ENCODE measurements around the gene RPA1.
"Not testable (repeated sequence)": the region's sequence is repeated elsewhere in the genome, so short reads cannot be mapped to it uniquely, and the experiment has no call there.

The RPA1 gene

GRCh38 chr17:1813088-1813487 is 16.7 kb upstream of the RPA1 start:
- DNase-seq (ENCODE audit: low read depth, low spot score): no peak

GRCh38 chr17:1820528-1821252 is 9.1 kb upstream of the RPA1 start:
- no peak for DNase-seq (ENCODE audit: low read depth, low spot score)

- no peak for DNase-seq (ENCODE audit: low read depth, low spot score)
These were observed 601 bp upstream of the RPA1 start for GRCh38 chr17:1829216-1829591.

GRCh38 chr17:1830288-1830687 is 483 bp downstream of the RPA1 start:
- DNase-seq (ENCODE audit: low read depth, low spot score): no peak

- no peak for DNase-seq (ENCODE audit: low read depth, low spot score)
These were observed 4.8 kb downstream of the RPA1 start for GRCh38 chr17:1834380-1835149.

- DNase-seq (ENCODE audit: low read depth, low spot score): no peak
These were observed 9.7 kb downstream of the RPA1 start for GRCh38 chr17:1839516-1839915.

- no peak for DNase-seq (ENCODE audit: low read depth, low spot score)
These were observed 14.1 kb downstream of the RPA1 start for GRCh38 chr17:1843947-1844346.

- no peak for DNase-seq (ENCODE audit: low read depth, low spot score)
These were observed 17.4 kb downstream of the RPA1 start for GRCh38 chr17:1847191-1847590.

GRCh38 chr17:1852327-1852726 is 22.5 kb downstream of the RPA1 start:
- DNase-seq (ENCODE audit: low read depth, low spot score): no peak

GRCh38 chr17:1853698-1854097 is 23.9 kb downstream of the RPA1 start:
- no peak for DNase-seq (ENCODE audit: low read depth, low spot score)

- DNase-seq (ENCODE audit: low read depth, low spot score): not testable (repeated sequence)
These were observed 26.7 kb downstream of the RPA1 start for GRCh38 chr17:1856462-1856861.

- no peak for DNase-seq (ENCODE audit: low read depth, low spot score)
These were observed 31.2 kb downstream of the RPA1 start for GRCh38 chr17:1860978-1861377.

- DNase-seq (ENCODE audit: low read depth, low spot score): no peak
These were observed 31.7 kb downstream of the RPA1 start for GRCh38 chr17:1861391-1862010.

GRCh38 chr17:1865252-1866037 is 35.6 kb downstream of the RPA1 start:
- no peak for DNase-seq (ENCODE audit: low read depth, low spot score)

GRCh38 chr17:1867307-1867706 is 37.5 kb downstream of the RPA1 start:
- DNase-seq (ENCODE audit: low read depth, low spot score): no peak

- DNase-seq (ENCODE audit: low read depth, low spot score): no peak
These were observed 38.3 kb downstream of the RPA1 start for GRCh38 chr17:1868090-1868489.

- DNase-seq (ENCODE audit: low read depth, low spot score): no peak
These were observed 40.8 kb downstream of the RPA1 start for GRCh38 chr17:1870592-1870991.

GRCh38 chr17:1871756-1872155 is 42.0 kb downstream of the RPA1 start:
- no peak for DNase-seq (ENCODE audit: low read depth, low spot score)

GRCh38 chr17:1872254-1872653 is 42.4 kb downstream of the RPA1 start:
- no peak for DNase-seq (ENCODE audit: low read depth, low spot score)

GRCh38 chr17:1872976-1873375 is 43.2 kb downstream of the RPA1 start:
- no peak for DNase-seq (ENCODE audit: low read depth, low spot score)

- no peak for DNase-seq (ENCODE audit: low read depth, low spot score)
These were observed 43.6 kb downstream of the RPA1 start for GRCh38 chr17:1873418-1873817.

GRCh38 chr17:1875597-1875996 is 45.8 kb downstream of the RPA1 start:
- no peak for DNase-seq (ENCODE audit: low read depth, low spot score)
